Measurements from ENCODE around the gene ELOVL6. TPM values are rescaled to one million over a fixed set of nuclear protein-coding genes. Genes with fewer than 3 reads are reported as not detected.

The ELOVL6 gene
- total RNA-seq, 1 donor from 2014 or later: 25.5 TPM

DNA sequence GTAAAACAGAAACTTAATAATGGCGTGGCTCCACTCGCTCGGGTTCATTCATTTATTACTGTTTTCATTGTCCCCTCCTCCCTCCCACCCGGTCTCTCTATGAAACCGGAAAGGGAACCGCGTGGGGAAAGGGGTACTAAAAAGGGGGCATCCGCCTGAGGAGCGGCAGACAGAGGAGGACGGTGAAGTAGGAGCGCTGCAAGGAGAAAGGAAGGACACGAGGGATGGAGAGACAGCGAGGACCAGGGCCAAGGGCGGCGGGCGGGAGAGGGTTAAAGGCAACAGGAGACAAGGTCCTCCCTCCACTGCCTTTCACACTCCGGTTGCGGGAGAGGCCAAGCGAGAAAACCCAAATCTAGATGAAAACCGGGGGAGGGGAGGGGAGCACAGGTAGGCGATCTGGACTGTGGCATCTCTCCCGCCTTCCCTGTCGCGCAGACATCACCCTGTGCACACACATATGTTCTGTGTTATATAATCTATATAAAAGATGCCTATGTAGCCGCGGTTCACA, 829 bp downstream of the ELOVL6 start:
- no peaks in the 10 kb centered on the region for H3K9me3 Mint-ChIP-seq (ENCODE audit: unreplicated experiment)
- peaks cover 19% of the 10 kb centered on the region for H3K4me1 ChIP-seq (ENCODE audit: insufficient read depth, low read length)
- peak overlapping the region; percentile 90 for H3K9ac ChIP-seq (ENCODE audit: low read length)
- peaks cover 2% of the 10 kb centered on the region for H3K27me3 Mint-ChIP-seq (ENCODE audit: low read depth, unreplicated experiment)
- peaks cover 19% of the 10 kb centered on the region for H3K4me1 Mint-ChIP-seq (ENCODE audit: low read depth, unreplicated experiment)
- no peaks in the 10 kb centered on the region for H4K20me1 ChIP-seq (ENCODE audit: insufficient read depth, low read length)
- no peak for FAIRE-seq
- H3K9me3 ChIP-seq (ENCODE audit: insufficient read depth, low read depth, low read length): no peaks in the 10 kb centered on the region
- H3K4me3 Mint-ChIP-seq (ENCODE audit: unreplicated experiment): peak overlapping the region; percentile 98
- H3K36me3 Mint-ChIP-seq (ENCODE audit: low read depth, unreplicated experiment): no peaks in the 10 kb centered on the region
- H3K27me3 ChIP-seq (ENCODE audit: insufficient read depth, low read length): no peaks in the 10 kb centered on the region
- DNase-seq (ENCODE audit: low read depth): peak; percentile 42
- peak overlapping the region; percentile 69 for H3K27ac ChIP-seq (ENCODE audit: low read depth, low read length)
- H3K4me3 ChIP-seq (ENCODE audit: insufficient read depth, low read depth, low read length): peak overlapping the region; percentile 88
- peak overlapping the region; percentile 91 for H3K27ac Mint-ChIP-seq (ENCODE audit: unreplicated experiment)
- H3K79me2 ChIP-seq (ENCODE audit: insufficient read depth, low read length): peaks cover 39% of the 10 kb centered on the region
- H2AFZ ChIP-seq (ENCODE audit: low read depth, low read length): peak overlapping the region; percentile 93
- peak overlapping the region; percentile 99 for H3K4me2 ChIP-seq (ENCODE audit: low read length)
- no peaks in the 10 kb centered on the region for H3K36me3 ChIP-seq (ENCODE audit: insufficient read depth, low read length)
- TF ChIP-seq, protein P1, sequence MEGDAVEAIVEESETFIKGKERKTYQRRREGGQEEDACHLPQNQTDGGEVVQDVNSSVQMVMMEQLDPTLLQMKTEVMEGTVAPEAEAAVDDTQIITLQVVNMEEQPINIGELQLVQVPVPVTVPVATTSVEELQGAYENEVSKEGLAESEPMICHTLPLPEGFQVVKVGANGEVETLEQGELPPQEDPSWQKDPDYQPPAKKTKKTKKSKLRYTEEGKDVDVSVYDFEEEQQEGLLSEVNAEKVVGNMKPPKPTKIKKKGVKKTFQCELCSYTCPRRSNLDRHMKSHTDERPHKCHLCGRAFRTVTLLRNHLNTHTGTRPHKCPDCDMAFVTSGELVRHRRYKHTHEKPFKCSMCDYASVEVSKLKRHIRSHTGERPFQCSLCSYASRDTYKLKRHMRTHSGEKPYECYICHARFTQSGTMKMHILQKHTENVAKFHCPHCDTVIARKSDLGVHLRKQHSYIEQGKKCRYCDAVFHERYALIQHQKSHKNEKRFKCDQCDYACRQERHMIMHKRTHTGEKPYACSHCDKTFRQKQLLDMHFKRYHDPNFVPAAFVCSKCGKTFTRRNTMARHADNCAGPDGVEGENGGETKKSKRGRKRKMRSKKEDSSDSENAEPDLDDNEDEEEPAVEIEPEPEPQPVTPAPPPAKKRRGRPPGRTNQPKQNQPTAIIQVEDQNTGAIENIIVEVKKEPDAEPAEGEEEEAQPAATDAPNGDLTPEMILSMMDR (IDR thresholded peaks at IDR 0.05; ENCODE audit: insufficient read depth, low read depth, low read length): no peak
- TF ChIP-seq EZH2 (IDR thresholded peaks at IDR 0.05; ENCODE audit: insufficient read depth, low read length): no peak

DNA sequence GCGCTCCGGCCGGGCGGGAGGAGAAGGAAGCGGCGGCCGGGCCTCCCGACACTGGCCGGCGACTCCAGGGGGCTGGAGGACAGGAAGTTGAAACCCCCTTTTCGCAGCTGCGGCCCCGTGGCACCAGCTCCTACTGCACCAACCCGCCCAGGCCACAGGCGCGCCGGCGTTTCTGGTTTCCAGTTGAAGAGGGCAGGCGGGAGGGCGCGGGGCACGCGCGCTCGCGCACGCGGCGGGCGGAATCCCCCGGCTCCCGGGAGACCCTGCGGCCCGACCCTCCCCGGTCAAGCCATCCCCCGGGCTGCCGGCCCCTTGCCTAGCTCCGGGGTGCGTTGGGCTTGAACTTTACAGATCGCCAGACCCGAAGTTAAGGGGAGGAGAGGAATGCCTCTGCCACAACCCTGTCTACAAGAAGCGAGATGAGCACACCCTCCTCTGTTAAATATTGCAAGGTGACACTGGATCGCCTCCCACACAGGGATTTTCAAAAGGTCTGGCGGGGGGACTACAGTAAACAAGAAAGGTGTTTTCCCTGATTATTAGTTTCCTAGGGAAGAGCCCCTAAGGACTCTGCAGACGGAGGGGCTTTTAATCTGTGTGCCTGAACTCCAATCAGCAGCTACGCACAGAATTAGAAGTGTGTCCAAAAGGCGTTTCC, 1.4 kb downstream of the ELOVL6 start:
- FAIRE-seq: no peak
- Histone ChIP-seq H3K36me3 (ENCODE audit: insufficient read depth, low read length) (no peaks in the 10 kb centered on the region), H3K9ac (ENCODE audit: low read length) (peak overlapping the region; percentile 90), H3K4me3 (ENCODE audit: insufficient read depth, low read depth, low read length) (peak overlapping the region; percentile 88), H3K79me2 (ENCODE audit: insufficient read depth, low read length) (peaks cover 45% of the 10 kb centered on the region), H4K20me1 (ENCODE audit: insufficient read depth, low read length) (no peaks in the 10 kb centered on the region), H3K4me1 (ENCODE audit: insufficient read depth, low read length) (peaks cover 19% of the 10 kb centered on the region), H3K27me3 (ENCODE audit: insufficient read depth, low read length) (no peaks in the 10 kb centered on the region), H3K9me3 (ENCODE audit: insufficient read depth, low read depth, low read length) (no peaks in the 10 kb centered on the region), H3K4me2 (ENCODE audit: low read length) (peak overlapping the region; percentile 99), H2AFZ (ENCODE audit: low read depth, low read length) (peak overlapping the region; percentile 93), H3K27ac (ENCODE audit: low read depth, low read length) (peak overlapping the region; percentile 69)
- no peak for TF ChIP-seq EZH2 (IDR thresholded peaks at IDR 0.05; ENCODE audit: insufficient read depth, low read length)
- TF ChIP-seq, protein P1 (IDR thresholded peaks at IDR 0.05; ENCODE audit: insufficient read depth, low read depth, low read length): no peak
- no peaks in the 10 kb centered on the region for H3K27me3 Mint-ChIP-seq (ENCODE audit: low read depth, unreplicated experiment)
- H3K4me3 Mint-ChIP-seq (ENCODE audit: unreplicated experiment): peak overlapping the region; percentile 98
- H3K27ac Mint-ChIP-seq (ENCODE audit: unreplicated experiment): peak overlapping the region; percentile 91
- H3K36me3 Mint-ChIP-seq (ENCODE audit: low read depth, unreplicated experiment): no peaks in the 10 kb centered on the region
- H3K9me3 Mint-ChIP-seq (ENCODE audit: unreplicated experiment): no peaks in the 10 kb centered on the region
- H3K4me1 Mint-ChIP-seq (ENCODE audit: low read depth, unreplicated experiment): peaks cover 19% of the 10 kb centered on the region
- peak; percentile 22 for DNase-seq (ENCODE audit: low read depth)
